CD14-positive monocyte (primary cell): ENCODE measurements around the gene BCAS1. TPM values are rescaled to one million over a fixed set of nuclear protein-coding genes. Genes with fewer than 3 reads are reported as not detected.

Experiments
- DNase-seq, 3 donors: peaks; one replicate each; pipeline ENCODE4 v3.0.0-alpha.2; 2011 to 2022
- H2AFZ ChIP-seq: 2 replicates; pipeline ENCODE4 v1.6.0; 2012; ENCODE audit warnings: mild to moderate bottlenecking, low read depth, low read length, inconsistent platforms; ENCODE audit not compliant: insufficient read depth, poor library complexity, severe bottlenecking
- H3K27ac ChIP-seq, 2 donors: 1 replicate in 1 of 2; 2 replicates in 1 of 2; pipeline ENCODE4 v1.5.1; 2012 to 2013; ENCODE audit warnings: low read length in 2 of 2, control low read depth in 1 of 2, inconsistent platforms in 1 of 2, low read depth in 1 of 2, mild to moderate bottlenecking in 1 of 2
- H3K27me3 ChIP-seq, 2 donors: one replicate each; pipeline versions ENCODE4 v1.6.0 to v1.6.1; 2011 to 2013; ENCODE audit warnings: low read length in 2 of 2; ENCODE audit not compliant: control insufficient read depth in 2 of 2, insufficient read depth in 2 of 2
- H3K36me3 ChIP-seq, 2 donors: replicated peaks in 1 of 2; 1 replicate in 1 of 2; 2 replicates in 1 of 2; pipeline versions ENCODE4 v1.5.1 to v1.6.1; 2012 to 2013; ENCODE audit warnings: low read length in 2 of 2, control low read depth in 1 of 2, inconsistent platforms in 1 of 2, mild to moderate bottlenecking in 1 of 2; ENCODE audit not compliant: insufficient read depth in 2 of 2, control insufficient read depth in 1 of 2
- H3K4me1 ChIP-seq, 2 donors: 1 replicate in 1 of 2; 2 replicates in 1 of 2; pipeline versions ENCODE4 v1.5.1 to v1.6.1; 2012 to 2013; ENCODE audit warnings: low read length in 2 of 2, control low read depth in 1 of 2, inconsistent platforms in 1 of 2, mild to moderate bottlenecking in 1 of 2, moderate library complexity in 1 of 2; ENCODE audit not compliant: insufficient read depth in 2 of 2, control insufficient read depth in 1 of 2
- H3K4me2 ChIP-seq: replicated peaks from 2 replicates; pipeline ENCODE3; 2012; ENCODE audit warnings: low read length, moderate library complexity, mild to moderate bottlenecking; ENCODE audit not compliant: poor library complexity, severe bottlenecking; ENCODE audit errors: extremely low read depth
- H3K4me3 ChIP-seq, 3 experiments: fragments of 200-600 bp in 1 of 3; sonication (generic) in 1 of 3; replicated peaks in 1 of 3; 1 replicate in 2 of 3; 2 replicates in 1 of 3; pipeline ENCODE4 v1.5.1; 2011 to 2013; ENCODE audit warnings: low read length in 3 of 3, mild to moderate bottlenecking in 3 of 3, control low read depth in 2 of 3, low read depth in 2 of 3, inconsistent platforms in 1 of 3, moderate library complexity in 1 of 3
- H3K79me2 ChIP-seq: 2 replicates; pipeline ENCODE4 v1.6.0; 2012; ENCODE audit warnings: mild to moderate bottlenecking, control low read depth, inconsistent platforms, low read length, moderate library complexity; ENCODE audit not compliant: insufficient read depth
- H3K9ac ChIP-seq: 2 replicates; pipeline ENCODE4 v1.6.0; 2017; ENCODE audit warnings: low read length, mild to moderate bottlenecking; ENCODE audit not compliant: insufficient read depth, poor library complexity, severe bottlenecking
- H3K9me3 ChIP-seq, 2 donors: replicated peaks in 1 of 2; 1 replicate in 1 of 2; 2 replicates in 1 of 2; pipeline versions ENCODE4 v1.5.1 to v1.6.1; 2012 to 2013; ENCODE audit warnings: low read length in 2 of 2, control low read depth in 1 of 2; ENCODE audit not compliant: control insufficient read depth in 1 of 2, insufficient read depth in 1 of 2
- H4K20me1 ChIP-seq: 2 replicates; pipeline ENCODE4 v1.6.0; 2012; ENCODE audit warnings: mild to moderate bottlenecking, low read length, control low read depth, moderate library complexity; ENCODE audit not compliant: insufficient read depth
- H3K27ac Mint-ChIP-seq, 7 donors: one replicate each; pipeline ENCODE4 v1.8.0; 2020; ENCODE audit warnings: mild to moderate bottlenecking in 7 of 7, mixed read lengths in 7 of 7, moderate library complexity in 6 of 7, inconsistent platforms in 2 of 7
- H3K27me3 Mint-ChIP-seq, 3 donors: one replicate each; pipeline ENCODE4 v1.8.0; 2021 to 2022; ENCODE audit warnings: low read depth in 3 of 3, mild to moderate bottlenecking in 3 of 3, mixed read lengths in 3 of 3, moderate library complexity in 3 of 3, inconsistent platforms in 1 of 3
- H3K36me3 Mint-ChIP-seq, 2 donors: one replicate each; pipeline ENCODE4 v1.8.0; 2020; ENCODE audit warnings: mixed read lengths in 2 of 2, inconsistent platforms in 1 of 2, mild to moderate bottlenecking in 1 of 2
- H3K4me1 Mint-ChIP-seq: one replicate; pipeline ENCODE4 v1.8.0; 2020; ENCODE audit warnings: mild to moderate bottlenecking, mixed read lengths
- H3K4me3 Mint-ChIP-seq, 2 donors: one replicate each; pipeline ENCODE4 v1.8.0; 2020; ENCODE audit warnings: mild to moderate bottlenecking in 2 of 2, mixed read lengths in 2 of 2, moderate library complexity in 1 of 2
- H3K9me3 Mint-ChIP-seq, 7 donors: one replicate each; pipeline ENCODE4 v1.8.0; 2020 to 2022; ENCODE audit warnings: mixed read lengths in 7 of 7, mild to moderate bottlenecking in 6 of 7, moderate library complexity in 6 of 7, inconsistent platforms in 2 of 7
- intact Hi-C, 2 donors: fragments of 100-400 bp; cut with micrococcal nuclease; formaldehyde crosslinking; loops; one replicate each; pipeline versions ENCODE4 v1.15.0 to v1.15.1; 2023
- polyA plus RNA-seq, 3 donors: library from polyadenylated mRNA; depleted of rRNA in 1 of 3; unstranded in 2 of 3; stranded (reverse) in 1 of 3; fragments of 300-500 nt in 2 of 3; fragments of >200 nt in 1 of 3; fragmentation: Illumina TruSeq in 2 of 3; gene quantifications; 1 replicate in 2 of 3; 2 replicates in 1 of 3; pipeline ENCODE4 v1.2.3, GENCODE V29; 2012 to 2021
- TF ChIP-seq, protein P1 (sequence below): fragments of 200-600 bp; IDR thresholded peaks from one replicate; pipeline ENCODE4 v1.8.0; 2022; ENCODE audit warnings: antibody characterized with exemption, mild to moderate bottlenecking

The BCAS1 gene
- polyA plus RNA-seq, 3 donors: 0.01 to 0.02 TPM; not detected in 1

DNA sequence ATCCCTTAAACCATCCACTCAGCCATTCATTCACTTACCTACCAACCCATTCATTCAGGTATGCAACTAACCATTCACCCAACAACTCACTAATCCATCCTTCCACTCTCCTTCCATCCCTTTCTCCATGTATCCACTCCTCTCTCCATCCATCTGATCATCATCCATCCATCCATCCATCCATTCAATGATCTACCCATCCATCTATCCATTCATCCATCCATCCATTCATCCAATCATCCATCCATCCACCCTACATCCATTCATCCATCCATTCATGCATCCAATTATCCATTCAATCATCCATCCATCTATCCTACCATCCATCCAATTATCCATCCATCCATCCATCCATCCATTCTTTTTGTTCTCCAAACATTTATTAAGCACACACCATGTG is 13.8 kb upstream of the BCAS1 start:
- Histone ChIP-seq H3K27me3 (no peaks in the 10 kb centered on the region), H2AFZ (no peak overlapping the region), H3K36me3 (no peaks in the 10 kb centered on the region), H3K4me3 (no peak overlapping the region), H4K20me1 (no peaks in the 10 kb centered on the region), H3K9me3 (no peaks in the 10 kb centered on the region), H3K27ac (no peak overlapping the region), H3K4me1 (no peaks in the 10 kb centered on the region), H3K79me2 (no peaks in the 10 kb centered on the region), H3K9ac (no peak overlapping the region), H3K4me2 (no peak overlapping the region)
- Mint-ChIP-seq H3K4me3 (no peak overlapping the region), H3K36me3 (no peaks in the 10 kb centered on the region), H3K27ac (no peak overlapping the region), H3K4me1 (peaks cover 9% of the 10 kb centered on the region), H3K27me3 (peaks cover 0 to 2% (median 1%) of the 10 kb centered on the region in 3 donors), H3K9me3 (no peaks in the 10 kb centered on the region)
- intact Hi-C loops: no loop called here
- DNase-seq: no peak
- TF ChIP-seq, protein P1, sequence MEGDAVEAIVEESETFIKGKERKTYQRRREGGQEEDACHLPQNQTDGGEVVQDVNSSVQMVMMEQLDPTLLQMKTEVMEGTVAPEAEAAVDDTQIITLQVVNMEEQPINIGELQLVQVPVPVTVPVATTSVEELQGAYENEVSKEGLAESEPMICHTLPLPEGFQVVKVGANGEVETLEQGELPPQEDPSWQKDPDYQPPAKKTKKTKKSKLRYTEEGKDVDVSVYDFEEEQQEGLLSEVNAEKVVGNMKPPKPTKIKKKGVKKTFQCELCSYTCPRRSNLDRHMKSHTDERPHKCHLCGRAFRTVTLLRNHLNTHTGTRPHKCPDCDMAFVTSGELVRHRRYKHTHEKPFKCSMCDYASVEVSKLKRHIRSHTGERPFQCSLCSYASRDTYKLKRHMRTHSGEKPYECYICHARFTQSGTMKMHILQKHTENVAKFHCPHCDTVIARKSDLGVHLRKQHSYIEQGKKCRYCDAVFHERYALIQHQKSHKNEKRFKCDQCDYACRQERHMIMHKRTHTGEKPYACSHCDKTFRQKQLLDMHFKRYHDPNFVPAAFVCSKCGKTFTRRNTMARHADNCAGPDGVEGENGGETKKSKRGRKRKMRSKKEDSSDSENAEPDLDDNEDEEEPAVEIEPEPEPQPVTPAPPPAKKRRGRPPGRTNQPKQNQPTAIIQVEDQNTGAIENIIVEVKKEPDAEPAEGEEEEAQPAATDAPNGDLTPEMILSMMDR: no peak

DNA sequence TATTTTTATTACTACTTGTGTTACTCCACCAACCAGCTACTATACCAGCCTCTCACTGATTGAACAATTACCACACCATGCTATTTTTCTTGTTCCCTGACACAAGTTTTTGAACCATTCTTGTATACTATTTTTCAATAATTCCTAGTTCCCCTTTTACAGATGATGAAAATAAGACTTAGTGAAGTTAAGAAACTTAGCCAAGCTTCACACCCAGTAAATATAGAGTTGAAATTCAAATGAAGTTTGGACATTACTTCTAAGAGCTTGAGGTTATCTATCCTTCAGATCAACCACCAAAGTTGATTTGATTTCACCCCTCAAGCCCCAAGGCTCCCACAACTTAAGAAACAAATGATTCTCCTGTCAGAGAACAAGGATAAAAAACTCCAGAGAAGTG is 13.1 kb upstream of the BCAS1 start:
- Histone ChIP-seq H2AFZ (no peak overlapping the region), H3K4me1 (peaks cover 2 to 4% of the 10 kb centered on the region in 2 donors), H3K79me2 (no peaks in the 10 kb centered on the region), H3K4me2 (no peak overlapping the region), H4K20me1 (no peaks in the 10 kb centered on the region), H3K9ac (no peak overlapping the region), H3K9me3 (no peaks in the 10 kb centered on the region), H3K27me3 (no peaks in the 10 kb centered on the region), H3K36me3 (no peaks in the 10 kb centered on the region), H3K27ac (no peak overlapping the region), H3K4me3 (no peak overlapping the region)
- Mint-ChIP-seq H3K27me3 (peaks cover 0 to 1% (median 0%) of the 10 kb centered on the region in 3 donors), H3K36me3 (no peaks in the 10 kb centered on the region), H3K9me3 (no peaks in the 10 kb centered on the region), H3K4me1 (peaks cover 12% of the 10 kb centered on the region), H3K4me3 (no peak overlapping the region), H3K27ac (no peak overlapping the region)
- intact Hi-C loops: no loop called here
- no peak for DNase-seq
- TF ChIP-seq, protein P1: no peak
